8988T (cell line): ENCODE measurements around the gene ODAD2.
A peak's percentile ranks its signal among the peaks of the same experiment; 100 is the strongest.

Experiments
- DNase-seq: peaks from one replicate; pipeline ENCODE4 v3.0.0; 2011

The ODAD2 gene

GRCh38 chr10:27833792-27834191, 165.1 kb downstream of the ODAD2 start:
- DNase-seq, result no peak

GRCh38 chr10:27832826-27833225, 166.1 kb downstream of the ODAD2 start:
- no peak for DNase-seq

GRCh38 chr10:27826369-27826768, 172.5 kb downstream of the ODAD2 start:
- DNase-seq, result no peak

GRCh38 chr10:27822301-27822700, 176.6 kb downstream of the ODAD2 start:
- DNase-seq, result no peak

GRCh38 chr10:27820637-27821036, 178.2 kb downstream of the ODAD2 start:
- DNase-seq, result no peak

- DNase-seq, result no peak
Observed at GRCh38 chr10:27819781-27820531, 178.9 kb downstream of the ODAD2 start.

GRCh38 chr10:27816320-27816719, 182.6 kb downstream of the ODAD2 start:
- DNase-seq, result no peak

- no peak for DNase-seq
Observed at GRCh38 chr10:27815846-27816245, 183.0 kb downstream of the ODAD2 start.

GRCh38 chr10:27815261-27815660, 183.6 kb downstream of the ODAD2 start:
- no peak for DNase-seq

GRCh38 chr10:27805180-27805579, 193.7 kb downstream of the ODAD2 start:
- no peak for DNase-seq

- no peak for DNase-seq
Observed at GRCh38 chr10:27804136-27804535, 194.7 kb downstream of the ODAD2 start.

GRCh38 chr10:27801171-27801785, 197.6 kb downstream of the ODAD2 start:
- no peak for DNase-seq

- DNase-seq, result no peak
Observed at GRCh38 chr10:27799046-27799445, 199.8 kb downstream of the ODAD2 start.

- DNase-seq, result no peak
Observed at GRCh38 chr10:27794157-27794556, 204.7 kb downstream of the ODAD2 start.

GRCh38 chr10:27792216-27792615, 206.7 kb downstream of the ODAD2 start:
- no peak for DNase-seq

- no peak for DNase-seq
Observed at GRCh38 chr10:27784272-27784671, 214.6 kb downstream of the ODAD2 start.

GRCh38 chr10:27783660-27784059, 215.2 kb downstream of the ODAD2 start:
- peak; percentile 43 for DNase-seq

- DNase-seq, result no peak
Observed at GRCh38 chr10:27779462-27780015, 219.3 kb downstream of the ODAD2 start.

- no peak for DNase-seq
Observed at GRCh38 chr10:27774831-27775230, 224.0 kb downstream of the ODAD2 start.

GRCh38 chr10:27771231-27771630, 227.6 kb downstream of the ODAD2 start:
- no peak for DNase-seq

- DNase-seq, result no peak
Observed at GRCh38 chr10:27770181-27770580, 228.7 kb downstream of the ODAD2 start.
